ENCODE measurements around the gene NAPA. TPM values are rescaled to one million over a fixed set of nuclear protein-coding genes. Genes with fewer than 3 reads are reported as not detected.

NAPA gene
- polyA plus RNA-seq, 1 donor from 2014 or later, result 100 TPM

DNA sequence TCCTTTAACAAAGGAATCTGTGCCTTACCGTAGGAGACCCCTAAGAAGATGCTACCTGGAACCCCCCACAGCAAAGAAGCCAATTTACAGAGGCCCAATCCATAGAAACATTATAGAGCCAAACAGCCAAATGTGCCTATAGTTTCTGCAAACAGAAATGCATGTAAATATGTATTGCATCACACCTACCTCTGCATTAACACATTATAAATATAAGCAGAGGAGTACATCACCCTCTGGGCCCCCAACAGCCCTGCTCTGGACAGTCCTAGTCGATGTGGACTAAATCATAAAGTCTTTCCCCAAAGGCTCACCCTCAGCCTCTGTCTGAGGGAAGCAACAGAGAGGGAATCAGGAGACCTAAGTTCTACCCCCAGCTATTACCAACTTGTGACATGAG, 32.3 kb upstream of the NAPA start:
- H4K20me1 ChIP-seq (ENCODE audit: insufficient read depth), result no peaks in the 10 kb centered on the region
- H3K4me3 ChIP-seq (ENCODE audit: low read length), result no peak overlapping the region
- TF ChIP-seq CTCF (IDR thresholded peaks at IDR 0.05; ENCODE audit: poor library complexity, severe bottlenecking) (no peak), RAD21 (conservative IDR thresholded peaks at IDR 0.05) (no peak), SMC3 (conservative IDR thresholded peaks at IDR 0.05; ENCODE audit: poor library complexity) (no peak), EZH2 (IDR thresholded peaks at IDR 0.05; ENCODE audit: borderline replicate concordance, insufficient read depth, low read length, poor library complexity, severe bottlenecking) (no peak)
- H3K79me2 ChIP-seq (replicated peaks; ENCODE audit: insufficient read depth, low read length), result no peaks in the 10 kb centered on the region
- no peaks in the 10 kb centered on the region for H3K27me3 ChIP-seq (ENCODE audit: insufficient read depth, low read depth, low read length)
- H3K9me2 ChIP-seq (ENCODE audit: insufficient read depth, low read length), result no peaks in the 10 kb centered on the region
- H3K9ac ChIP-seq (ENCODE audit: low read length), result no peak overlapping the region
- no peak overlapping the region for H3K4me2 ChIP-seq (ENCODE audit: low read length)
- H3F3A ChIP-seq (ENCODE audit: insufficient read depth, low read length, poor library complexity, severe bottlenecking), result no peaks in the 10 kb centered on the region
- H3K27ac ChIP-seq (ENCODE audit: low read length), result no peak overlapping the region
- no peaks in the 10 kb centered on the region for H3K9me3 ChIP-seq (ENCODE audit: low read length)
- no peak overlapping the region for H2AFZ ChIP-seq (ENCODE audit: low read depth, low read length)
- H3K36me3 ChIP-seq (ENCODE audit: insufficient read depth, low read length), result no peaks in the 10 kb centered on the region

DNA sequence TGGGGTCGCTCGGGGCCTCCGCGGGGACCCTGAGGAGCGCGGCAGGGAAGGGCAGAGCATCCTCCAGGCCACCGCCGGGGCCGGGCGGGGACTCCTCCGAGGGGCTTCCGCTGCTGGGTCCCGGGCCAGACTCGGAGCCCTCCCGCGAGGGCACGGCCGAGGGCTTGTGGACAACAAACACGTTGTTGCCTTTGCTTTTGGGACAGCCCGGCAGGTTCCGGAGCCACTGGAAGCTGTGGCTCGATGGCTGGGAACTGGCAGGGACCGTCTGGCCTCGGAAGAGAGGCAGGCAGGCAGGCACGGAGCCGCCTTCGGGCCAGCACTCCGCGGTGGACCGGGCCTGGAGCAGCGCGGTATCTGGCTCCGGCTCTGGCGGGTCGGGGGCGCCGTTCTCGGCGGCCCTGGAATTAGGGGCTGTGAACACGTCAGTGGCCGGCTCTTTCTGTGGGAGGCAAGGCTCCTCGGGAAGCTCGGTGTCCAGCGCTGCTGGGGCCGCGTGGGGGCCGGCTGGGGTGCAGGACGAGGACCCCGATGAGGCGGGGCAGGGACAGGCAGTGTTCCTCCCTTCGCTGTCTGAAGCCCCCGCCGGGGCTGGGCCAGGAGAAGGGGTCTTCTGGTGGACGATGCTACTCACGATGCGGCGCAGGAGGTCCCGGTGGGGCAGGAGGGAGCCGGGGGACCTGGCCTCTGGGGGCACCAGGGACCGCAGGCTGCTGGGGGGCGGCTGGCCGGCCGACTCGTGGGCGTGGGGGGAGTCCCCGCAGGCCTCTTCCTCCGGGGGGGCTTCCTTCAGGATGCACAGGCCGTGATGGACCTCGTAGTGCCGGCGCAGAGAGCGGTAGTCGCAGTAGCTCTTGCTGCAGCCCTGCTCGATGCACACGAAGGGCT, 30.4 kb upstream of the NAPA start:
- Histone ChIP-seq H3F3A (ENCODE audit: insufficient read depth, low read length, poor library complexity, severe bottlenecking) (no peaks in the 10 kb centered on the region), H3K27me3 (ENCODE audit: insufficient read depth, low read depth, low read length) (no peaks in the 10 kb centered on the region), H3K36me3 (ENCODE audit: insufficient read depth, low read length) (no peaks in the 10 kb centered on the region), H3K9ac (ENCODE audit: low read length) (no peak overlapping the region), H4K20me1 (ENCODE audit: insufficient read depth) (no peaks in the 10 kb centered on the region), H2AFZ (ENCODE audit: low read depth, low read length) (no peak overlapping the region), H3K27ac (ENCODE audit: low read length) (no peak overlapping the region), H3K4me3 (ENCODE audit: low read length) (no peak overlapping the region), H3K79me2 (replicated peaks; ENCODE audit: insufficient read depth, low read length) (no peaks in the 10 kb centered on the region), H3K9me2 (ENCODE audit: insufficient read depth, low read length) (no peaks in the 10 kb centered on the region), H3K9me3 (ENCODE audit: low read length) (no peaks in the 10 kb centered on the region), H3K4me2 (ENCODE audit: low read length) (no peak overlapping the region)
- no peak for TF ChIP-seq POLR2AphosphoS5 (IDR thresholded peaks at IDR 0.05)
- TF ChIP-seq SMC3 (conservative IDR thresholded peaks at IDR 0.05; ENCODE audit: poor library complexity), result no peak
- no peak for TF ChIP-seq EZH2 (IDR thresholded peaks at IDR 0.05; ENCODE audit: borderline replicate concordance, insufficient read depth, low read length, poor library complexity, severe bottlenecking)
- no peak for TF ChIP-seq TAF1 (IDR thresholded peaks at IDR 0.05; ENCODE audit: low read depth)
- no peak for TF ChIP-seq CTCF (IDR thresholded peaks at IDR 0.05; ENCODE audit: poor library complexity, severe bottlenecking)
- TF ChIP-seq, protein P1, sequence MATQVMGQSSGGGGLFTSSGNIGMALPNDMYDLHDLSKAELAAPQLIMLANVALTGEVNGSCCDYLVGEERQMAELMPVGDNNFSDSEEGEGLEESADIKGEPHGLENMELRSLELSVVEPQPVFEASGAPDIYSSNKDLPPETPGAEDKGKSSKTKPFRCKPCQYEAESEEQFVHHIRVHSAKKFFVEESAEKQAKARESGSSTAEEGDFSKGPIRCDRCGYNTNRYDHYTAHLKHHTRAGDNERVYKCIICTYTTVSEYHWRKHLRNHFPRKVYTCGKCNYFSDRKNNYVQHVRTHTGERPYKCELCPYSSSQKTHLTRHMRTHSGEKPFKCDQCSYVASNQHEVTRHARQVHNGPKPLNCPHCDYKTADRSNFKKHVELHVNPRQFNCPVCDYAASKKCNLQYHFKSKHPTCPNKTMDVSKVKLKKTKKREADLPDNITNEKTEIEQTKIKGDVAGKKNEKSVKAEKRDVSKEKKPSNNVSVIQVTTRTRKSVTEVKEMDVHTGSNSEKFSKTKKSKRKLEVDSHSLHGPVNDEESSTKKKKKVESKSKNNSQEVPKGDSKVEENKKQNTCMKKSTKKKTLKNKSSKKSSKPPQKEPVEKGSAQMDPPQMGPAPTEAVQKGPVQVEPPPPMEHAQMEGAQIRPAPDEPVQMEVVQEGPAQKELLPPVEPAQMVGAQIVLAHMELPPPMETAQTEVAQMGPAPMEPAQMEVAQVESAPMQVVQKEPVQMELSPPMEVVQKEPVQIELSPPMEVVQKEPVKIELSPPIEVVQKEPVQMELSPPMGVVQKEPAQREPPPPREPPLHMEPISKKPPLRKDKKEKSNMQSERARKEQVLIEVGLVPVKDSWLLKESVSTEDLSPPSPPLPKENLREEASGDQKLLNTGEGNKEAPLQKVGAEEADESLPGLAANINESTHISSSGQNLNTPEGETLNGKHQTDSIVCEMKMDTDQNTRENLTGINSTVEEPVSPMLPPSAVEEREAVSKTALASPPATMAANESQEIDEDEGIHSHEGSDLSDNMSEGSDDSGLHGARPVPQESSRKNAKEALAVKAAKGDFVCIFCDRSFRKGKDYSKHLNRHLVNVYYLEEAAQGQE (IDR thresholded peaks at IDR 0.05; ENCODE audit: borderline replicate concordance), result no peak
- TF ChIP-seq MXI1 (conservative IDR thresholded peaks at IDR 0.05; ENCODE audit: poor library complexity, severe bottlenecking), result no peak
- no peak for TF ChIP-seq EP300 (conservative IDR thresholded peaks at IDR 0.05; ENCODE audit: poor library complexity, severe bottlenecking)
- TF ChIP-seq RAD21 (conservative IDR thresholded peaks at IDR 0.05), result no peak
